ENCODE data around the gene CASP5. TPM values are rescaled to one million over a fixed set of nuclear protein-coding genes. Genes with fewer than 3 reads are reported as not detected.
"Not testable (repeated sequence)": the region's sequence is repeated elsewhere in the genome, so short reads cannot be mapped to it uniquely, and the experiment has no call there.

CASP5 gene
- total RNA-seq, 4 donors from 2014 or later: 0.50 to 0.57 TPM; not detected in 2

GRCh38 chr11:105040703-105041102, 17.7 kb upstream of the CASP5 start:
- no peaks in the 10 kb centered on the region for H3K36me3 ChIP-seq
- H3K4me1 ChIP-seq: peaks cover 0 to 11% (median 5%) of the 10 kb centered on the region in 4 donors
- DNase-seq (ENCODE audit: extremely low spot score): no peak
- H3K9me3 ChIP-seq: no peaks in the 10 kb centered on the region
- intact Hi-C loops (cut with DNase I): no loop called here
- H3K4me3 ChIP-seq: no peak overlapping the region
- WGBS: 97% methylated on average over 2 of the region's 2 CpGs
- TF ChIP-seq POLR2A (IDR thresholded peaks at IDR 0.05; ENCODE audit: low read depth) (no peak), EP300 (IDR thresholded peaks at IDR 0.05) (no peak), POLR2AphosphoS5 (IDR thresholded peaks at IDR 0.05) (no peak)
- TF ChIP-seq, protein P1, sequence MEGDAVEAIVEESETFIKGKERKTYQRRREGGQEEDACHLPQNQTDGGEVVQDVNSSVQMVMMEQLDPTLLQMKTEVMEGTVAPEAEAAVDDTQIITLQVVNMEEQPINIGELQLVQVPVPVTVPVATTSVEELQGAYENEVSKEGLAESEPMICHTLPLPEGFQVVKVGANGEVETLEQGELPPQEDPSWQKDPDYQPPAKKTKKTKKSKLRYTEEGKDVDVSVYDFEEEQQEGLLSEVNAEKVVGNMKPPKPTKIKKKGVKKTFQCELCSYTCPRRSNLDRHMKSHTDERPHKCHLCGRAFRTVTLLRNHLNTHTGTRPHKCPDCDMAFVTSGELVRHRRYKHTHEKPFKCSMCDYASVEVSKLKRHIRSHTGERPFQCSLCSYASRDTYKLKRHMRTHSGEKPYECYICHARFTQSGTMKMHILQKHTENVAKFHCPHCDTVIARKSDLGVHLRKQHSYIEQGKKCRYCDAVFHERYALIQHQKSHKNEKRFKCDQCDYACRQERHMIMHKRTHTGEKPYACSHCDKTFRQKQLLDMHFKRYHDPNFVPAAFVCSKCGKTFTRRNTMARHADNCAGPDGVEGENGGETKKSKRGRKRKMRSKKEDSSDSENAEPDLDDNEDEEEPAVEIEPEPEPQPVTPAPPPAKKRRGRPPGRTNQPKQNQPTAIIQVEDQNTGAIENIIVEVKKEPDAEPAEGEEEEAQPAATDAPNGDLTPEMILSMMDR (IDR thresholded peaks at IDR 0.05): no peak
- no peak overlapping the region for H3K27ac ChIP-seq (replicated peaks in 1 of 4)
- no peaks in the 10 kb centered on the region for H3K27me3 ChIP-seq

- intact Hi-C loops (cut with DNase I): no loop called here
- Histone ChIP-seq H3K27me3 (no peaks in the 10 kb centered on the region), H3K4me3 (peak within 1 kb of the TSS; percentile 41 to 53 (median 45)), H3K36me3 (peaks cover 0 to 1% (median 0%) of the 10 kb centered on the region in 4 donors), H3K9me3 (no peaks in the 10 kb centered on the region), H3K4me1 (peaks cover 16 to 30% (median 18%) of the 10 kb centered on the region in 4 donors), H3K27ac (replicated peaks in 1 of 4) (peak within 1 kb of the TSS; percentile 63 to 72 (median 68))
- TF ChIP-seq POLR2A (IDR thresholded peaks at IDR 0.05; ENCODE audit: low read depth) (no peak), POLR2AphosphoS5 (IDR thresholded peaks at IDR 0.05) (peak; percentile 37 to 72), EP300 (IDR thresholded peaks at IDR 0.05) (no peak)
- no peak for DNase-seq (ENCODE audit: extremely low spot score)
- 37% methylated on average over 3 of the region's 3 CpGs for WGBS
Observed at GRCh38 chr11:105034813-105035620, 12.0 kb upstream of the CASP5 start, which contains the start of gene CASP1. Gene CASP1, minus strand, starts transcription at chr11:105035144. Its CDS starts 31 bp downstream, at chr11:105035113.

- H3K4me3 ChIP-seq: peak overlapping the region; percentile 41 to 53 (median 45)
- intact Hi-C loops (cut with DNase I); DNase-seq (ENCODE audit: extremely low spot score); H3K27me3 ChIP-seq; H3K36me3 ChIP-seq; H3K9me3 ChIP-seq: not testable (repeated sequence)
- peak overlapping the region; percentile 63 to 72 (median 68) for H3K27ac ChIP-seq (replicated peaks in 1 of 4)
- peaks cover 16 to 30% (median 18%) of the 10 kb centered on the region in 4 donors for H3K4me1 ChIP-seq
- WGBS: 70% methylated on average over 2 of the region's 2 CpGs
Observed at GRCh38 chr11:105034388-105034787, 11.4 kb upstream of the CASP5 start.

DNA sequence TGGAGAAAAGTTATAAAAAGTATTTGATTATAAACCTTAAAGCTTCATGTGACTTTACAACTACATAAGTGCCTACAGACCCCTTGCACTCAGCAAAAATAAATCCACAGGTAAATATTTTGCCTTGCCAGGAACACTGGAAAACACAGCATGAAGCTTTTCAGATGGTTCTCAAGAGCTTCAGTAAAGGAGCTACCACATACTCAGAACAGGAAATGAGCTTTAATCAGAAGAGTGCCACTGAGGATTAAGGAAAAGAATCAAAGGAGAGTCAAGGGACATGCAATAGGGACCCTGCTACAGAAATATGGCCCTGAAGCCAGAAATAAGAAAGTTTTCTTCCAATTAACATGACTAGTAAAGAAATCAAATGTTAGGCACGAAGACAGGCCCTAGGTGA, 10.8 kb upstream of the CASP5 start:
- H3K4me3 ChIP-seq: peak overlapping the region; percentile 41 to 53 (median 45)
- no peaks in the 10 kb centered on the region for H3K27me3 ChIP-seq
- H3K4me1 ChIP-seq: peaks cover 16 to 30% (median 18%) of the 10 kb centered on the region in 4 donors
- H3K36me3 ChIP-seq: peaks cover 0 to 9% (median 0%) of the 10 kb centered on the region in 4 donors
- intact Hi-C loops (cut with DNase I): no loop called here
- no peaks in the 10 kb centered on the region for H3K9me3 ChIP-seq
- DNase-seq (ENCODE audit: extremely low spot score): no peak
- WGBS: 93% methylated on average over 1 of the region's 1 CpG
- TF ChIP-seq POLR2A (IDR thresholded peaks at IDR 0.05; ENCODE audit: low read depth) (no peak), POLR2AphosphoS5 (IDR thresholded peaks at IDR 0.05) (no peak), EP300 (IDR thresholded peaks at IDR 0.05) (no peak)
- TF ChIP-seq, protein P1 (IDR thresholded peaks at IDR 0.05): no peak
- H3K27ac ChIP-seq (replicated peaks in 1 of 4): peak overlapping the region in 1 of 4 donors; percentile 67

DNA sequence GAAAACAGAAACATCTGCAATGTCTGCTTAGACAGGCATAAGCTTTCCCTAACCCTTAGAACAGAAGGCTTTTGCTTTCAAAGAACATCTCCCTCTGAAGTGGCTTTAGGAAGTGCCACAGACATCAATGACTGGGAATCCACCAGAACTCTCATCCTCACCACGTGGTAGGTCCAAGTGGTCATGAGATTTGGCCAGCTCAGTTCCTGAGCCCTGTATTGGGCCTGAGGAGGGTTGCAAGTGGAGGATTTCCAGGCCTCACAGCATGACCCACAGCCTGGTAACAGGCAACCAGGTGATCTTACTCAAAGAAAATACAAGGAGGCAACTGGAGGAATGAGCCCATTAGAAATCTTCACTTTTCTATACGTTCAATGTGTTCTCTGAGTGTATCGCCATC, 10.4 kb upstream of the CASP5 start:
- H3K36me3 ChIP-seq: peaks cover 0 to 9% (median 0%) of the 10 kb centered on the region in 4 donors
- H3K9me3 ChIP-seq: no peaks in the 10 kb centered on the region
- H3K4me1 ChIP-seq: peaks cover 16 to 30% (median 18%) of the 10 kb centered on the region in 4 donors
- intact Hi-C loops (cut with DNase I): no loop called here
- H3K27me3 ChIP-seq: no peaks in the 10 kb centered on the region
- peak overlapping the region in 3 of 4 donors; percentile 42 to 53 (median 48) for H3K4me3 ChIP-seq
- no peak overlapping the region for H3K27ac ChIP-seq (replicated peaks in 1 of 4)
- WGBS: 98% methylated on average over 2 of the region's 3 CpGs
- no peak for TF ChIP-seq POLR2AphosphoS5 (IDR thresholded peaks at IDR 0.05)
- DNase-seq (ENCODE audit: extremely low spot score): no peak

DNA sequence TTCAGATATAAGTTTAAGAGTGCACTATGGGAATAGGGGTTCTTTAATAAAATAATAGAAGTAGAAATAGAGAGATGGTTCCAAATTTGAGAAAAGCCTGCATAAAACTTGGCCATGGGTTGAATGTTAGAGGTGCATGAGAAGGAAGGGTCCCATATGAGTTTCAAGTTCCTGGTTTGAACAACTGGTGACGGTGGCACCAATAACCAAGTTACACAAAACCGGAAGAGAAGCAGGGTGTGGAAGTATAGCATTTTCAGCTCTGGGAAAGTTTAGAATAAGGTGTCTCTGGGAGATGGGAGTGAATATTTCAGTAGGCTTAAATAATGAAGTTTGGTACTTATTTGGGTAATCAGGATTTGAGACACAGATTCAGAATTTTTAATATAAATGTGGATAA, 9.5 kb upstream of the CASP5 start:
- H3K4me1 ChIP-seq: peaks cover 16 to 30% (median 18%) of the 10 kb centered on the region in 4 donors
- no peak overlapping the region for H3K4me3 ChIP-seq
- WGBS: 79% methylated on average over 2 of the region's 2 CpGs

More for the DNA sequence above, 9.5 kb upstream of the CASP5 start:
- Histone ChIP-seq H3K27me3 (no peaks in the 10 kb centered on the region), H3K9me3 (no peaks in the 10 kb centered on the region), H3K27ac (replicated peaks in 1 of 4) (no peak overlapping the region), H3K36me3 (peaks cover 0 to 9% (median 0%) of the 10 kb centered on the region in 4 donors)
- intact Hi-C loops (cut with DNase I): no loop called here
- DNase-seq (ENCODE audit: extremely low spot score): no peak
- TF ChIP-seq EP300 (IDR thresholded peaks at IDR 0.05) (no peak), POLR2A (IDR thresholded peaks at IDR 0.05; ENCODE audit: low read depth) (no peak), POLR2AphosphoS5 (IDR thresholded peaks at IDR 0.05) (no peak)
- TF ChIP-seq, protein P1 (IDR thresholded peaks at IDR 0.05): no peak

Data from esophagus muscularis mucosa (tissue), 4 donors.